ENCODE data around the gene MYH11. TPM values are rescaled to one million over a fixed set of nuclear protein-coding genes. Genes with fewer than 3 reads are reported as not detected.
A peak's percentile ranks its signal among the peaks of the same experiment; 100 is the strongest.

The MYH11 gene
- total and polyA plus RNA-seq, 10 of the 15 experiments (the other 5 are each of a cell fraction or from before 2014, with no cell fraction given): 0.01 to 1.9 (median 0.13) TPM; not detected in 1

- TF ChIP-seq CTCF (IDR thresholded peaks at IDR 0.05 in 2 of 3, conservative IDR thresholded peaks at IDR 0.05 in 1 of 3; ENCODE audit: control insufficient read depth in 2 of 3, extremely low read depth in 1 of 3, insufficient read depth in 1 of 3, low read depth in 3 of 3, low read length in 3 of 3): peak; percentile 54 to 73 (median 61)
- no peak for TF ChIP-seq MTA3 (IDR thresholded peaks at IDR 0.05; ENCODE audit: borderline replicate concordance, low read length)
- TF ChIP-seq SMAD5 (IDR thresholded peaks at IDR 0.05; ENCODE audit: low read depth): no peak
- no peak for TF ChIP-seq TCF3 (IDR thresholded peaks at IDR 0.05; ENCODE audit: borderline replicate concordance, insufficient read depth, low read depth, low read length)
- no peak for TF ChIP-seq NR2C2 (IDR thresholded peaks at IDR 0.05; ENCODE audit: borderline replicate concordance, control insufficient read depth, insufficient read length, low read depth)
- no peak for TF ChIP-seq ZNF274 (IDR thresholded peaks at IDR 0.05; ENCODE audit: insufficient read depth, insufficient read length)
- TF ChIP-seq NFYB (IDR thresholded peaks at IDR 0.05; ENCODE audit: insufficient read depth, low read depth, low read length): no peak
- TF ChIP-seq ESRRA (IDR thresholded peaks at IDR 0.05; ENCODE audit: low read length): no peak
- TF ChIP-seq ASH2L (IDR thresholded peaks at IDR 0.05; ENCODE audit: borderline replicate concordance, low read depth): no peak
- TF ChIP-seq E4F1 (IDR thresholded peaks at IDR 0.05; ENCODE audit: borderline replicate concordance, partially characterized antibody): no peak
- TF ChIP-seq IKZF1 (conservative IDR thresholded peaks at IDR 0.05): 0 out of 2 replicates have a peak, but pooled peaks have one; percentile 25
- TF ChIP-seq RB1 (IDR thresholded peaks at IDR 0.05; ENCODE audit: borderline replicate concordance): no peak
- TF ChIP-seq RFX5 (IDR thresholded peaks at IDR 0.05; ENCODE audit: low read depth, low read length): no peak
- TF ChIP-seq, protein P1, sequence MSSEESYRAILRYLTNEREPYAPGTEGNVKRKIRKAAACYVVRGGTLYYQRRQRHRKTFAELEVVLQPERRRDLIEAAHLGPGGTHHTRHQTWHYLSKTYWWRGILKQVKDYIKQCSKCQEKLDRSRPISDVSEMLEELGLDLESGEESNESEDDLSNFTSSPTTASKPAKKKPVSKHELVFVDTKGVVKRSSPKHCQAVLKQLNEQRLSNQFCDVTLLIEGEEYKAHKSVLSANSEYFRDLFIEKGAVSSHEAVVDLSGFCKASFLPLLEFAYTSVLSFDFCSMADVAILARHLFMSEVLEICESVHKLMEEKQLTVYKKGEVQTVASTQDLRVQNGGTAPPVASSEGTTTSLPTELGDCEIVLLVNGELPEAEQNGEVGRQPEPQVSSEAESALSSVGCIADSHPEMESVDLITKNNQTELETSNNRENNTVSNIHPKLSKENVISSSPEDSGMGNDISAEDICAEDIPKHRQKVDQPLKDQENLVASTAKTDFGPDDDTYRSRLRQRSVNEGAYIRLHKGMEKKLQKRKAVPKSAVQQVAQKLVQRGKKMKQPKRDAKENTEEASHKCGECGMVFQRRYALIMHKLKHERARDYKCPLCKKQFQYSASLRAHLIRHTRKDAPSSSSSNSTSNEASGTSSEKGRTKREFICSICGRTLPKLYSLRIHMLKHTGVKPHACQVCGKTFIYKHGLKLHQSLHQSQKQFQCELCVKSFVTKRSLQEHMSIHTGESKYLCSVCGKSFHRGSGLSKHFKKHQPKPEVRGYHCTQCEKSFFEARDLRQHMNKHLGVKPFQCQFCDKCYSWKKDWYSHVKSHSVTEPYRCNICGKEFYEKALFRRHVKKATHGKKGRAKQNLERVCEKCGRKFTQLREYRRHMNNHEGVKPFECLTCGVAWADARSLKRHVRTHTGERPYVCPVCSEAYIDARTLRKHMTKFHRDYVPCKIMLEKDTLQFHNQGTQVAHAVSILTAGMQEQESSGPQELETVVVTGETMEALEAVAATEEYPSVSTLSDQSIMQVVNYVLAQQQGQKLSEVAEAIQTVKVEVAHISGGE (CRISPR knock-in tag; IDR thresholded peaks at IDR 0.05): no peak
- TF ChIP-seq KLF5 (IDR thresholded peaks at IDR 0.05; ENCODE audit: partially characterized antibody): no peak
- no peak for TF ChIP-seq RBBP5 (conservative IDR thresholded peaks at IDR 0.05)
- TF ChIP-seq SMC3 (IDR thresholded peaks at IDR 0.05; ENCODE audit: borderline replicate concordance, low read length): peak; percentile 52; the same call in 1 of the 2 replicates
- TF ChIP-seq YY1 (IDR thresholded peaks at IDR 0.05; ENCODE audit: low read depth, low read length): 0 out of 2 replicates have a peak, but pooled peaks have one; percentile 19
- TF ChIP-seq EZH2 (IDR thresholded peaks at IDR 0.05; ENCODE audit: borderline replicate concordance, control insufficient read depth, low read depth, low read length): no peak
- TF ChIP-seq BACH1 (IDR thresholded peaks at IDR 0.05; ENCODE audit: borderline replicate concordance): no peak
- no peak for TF ChIP-seq HDAC2 (IDR thresholded peaks at IDR 0.05)
- TF ChIP-seq CBFB (IDR thresholded peaks at IDR 0.05; ENCODE audit: low read depth): no peak
- no peak for TF ChIP-seq TARDBP (IDR thresholded peaks at IDR 0.05; ENCODE audit: borderline replicate concordance)
- no peak for TF ChIP-seq ZNF217 (IDR thresholded peaks at IDR 0.05)
Observed at GRCh38 chr16:15874745-15875314, 18.0 kb upstream of the MYH11 start (continued).
